ENCODE data around the gene MMP21.

Gene MMP21

GRCh38 chr10:125762692-125763648 is 12.7 kb downstream of the MMP21 start:
- DNase-seq = no peak

GRCh38 chr10:125761961-125762360 is 13.7 kb downstream of the MMP21 start:
- no peak for DNase-seq

DNA sequence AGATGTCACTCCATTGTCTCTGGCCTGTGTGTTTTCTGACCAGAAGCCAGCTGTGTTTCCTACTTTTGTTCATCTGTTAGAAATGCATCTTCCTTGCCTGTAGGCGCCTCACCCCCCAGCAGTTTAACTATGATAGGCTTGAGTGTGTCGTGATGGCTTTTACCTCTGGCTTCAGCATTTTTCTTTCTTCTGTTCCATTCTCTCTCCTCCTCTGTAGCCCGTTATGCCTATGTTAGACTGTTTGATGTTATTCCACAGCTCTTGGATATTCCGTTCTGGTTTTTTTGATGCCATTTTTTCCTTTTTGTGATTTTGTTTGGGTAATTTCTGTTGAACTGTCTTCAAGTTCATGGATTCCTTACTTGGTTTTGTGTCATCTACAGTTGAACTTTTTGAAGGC is 17.9 kb downstream of the MMP21 start:
- DNase-seq = no peak

DNA sequence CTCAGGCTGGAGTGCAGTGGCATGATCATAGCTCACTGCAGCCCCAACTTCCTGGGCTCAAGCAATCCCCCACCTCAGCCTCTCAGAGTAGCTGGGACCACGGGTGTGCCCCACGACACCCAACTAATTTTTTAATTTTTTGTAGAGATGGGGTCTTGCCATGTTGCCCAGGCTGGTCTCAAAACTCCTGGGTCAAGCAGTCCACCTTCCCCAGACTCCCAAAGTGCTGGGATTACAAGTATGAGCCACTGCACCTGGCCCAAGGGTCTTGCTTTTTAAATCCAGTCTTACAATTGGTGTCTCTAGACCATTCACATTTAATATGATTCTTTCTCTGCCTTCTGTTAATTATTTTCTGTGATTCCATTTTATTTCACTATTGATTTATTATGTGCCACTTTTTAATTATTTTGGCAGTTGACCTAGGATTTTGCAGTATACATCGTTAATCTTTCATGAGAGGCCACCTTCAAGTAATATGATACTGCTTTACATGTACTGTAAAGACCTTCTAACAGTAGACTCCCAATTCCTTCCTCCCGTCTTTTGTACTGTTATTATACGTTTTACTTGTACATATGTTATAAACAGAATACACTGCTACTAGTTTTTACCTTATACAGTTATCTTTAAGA is 18.7 kb downstream of the MMP21 start:
- no peak for DNase-seq

GRCh38 chr10:125756196-125756595 is 19.4 kb downstream of the MMP21 start:
- DNase-seq = no peak

GRCh38 chr10:125747417-125747816 is 28.2 kb downstream of the MMP21 start:
- no peak for DNase-seq

- no peak for DNase-seq
Observed at GRCh38 chr10:125744909-125745308, 30.7 kb downstream of the MMP21 start.

- DNase-seq = no peak
Observed at GRCh38 chr10:125742465-125742864, 33.2 kb downstream of the MMP21 start.

DNA sequence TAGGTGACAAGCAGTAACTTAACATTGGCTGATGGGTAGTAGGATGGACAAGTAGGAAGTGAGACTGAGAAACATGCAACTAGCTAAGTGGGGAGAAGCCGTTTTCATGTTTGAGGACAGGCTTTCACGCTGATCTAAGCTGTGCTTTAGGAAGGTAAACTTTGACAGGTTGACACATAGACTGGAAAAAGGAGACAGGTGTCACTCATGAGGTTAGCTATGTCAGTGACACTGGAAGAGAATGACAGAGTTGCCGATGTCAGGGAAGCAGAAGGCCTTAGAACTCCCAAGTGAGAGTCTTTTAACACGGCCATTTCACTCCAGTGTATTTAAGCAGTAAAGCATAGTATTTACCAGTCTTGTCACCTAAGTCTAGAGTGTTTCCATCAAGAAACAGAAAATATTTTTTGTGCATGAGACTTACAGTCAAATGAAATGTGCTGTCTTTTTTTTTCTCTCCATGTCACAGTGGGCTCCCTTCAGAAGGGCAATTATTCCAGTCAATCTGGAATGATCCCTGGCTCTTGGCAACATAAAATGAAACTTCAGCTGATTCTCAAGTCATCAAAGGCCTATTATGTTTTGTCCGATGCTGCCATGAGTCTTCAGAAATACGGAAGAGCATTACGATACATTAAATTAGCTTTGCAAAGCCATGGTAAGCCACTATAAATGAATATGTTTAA is 35.5 kb downstream of the MMP21 start:
- DNase-seq = no peak

GRCh38 chr10:125738206-125738605 is 37.4 kb downstream of the MMP21 start:
- DNase-seq = no peak

DNA sequence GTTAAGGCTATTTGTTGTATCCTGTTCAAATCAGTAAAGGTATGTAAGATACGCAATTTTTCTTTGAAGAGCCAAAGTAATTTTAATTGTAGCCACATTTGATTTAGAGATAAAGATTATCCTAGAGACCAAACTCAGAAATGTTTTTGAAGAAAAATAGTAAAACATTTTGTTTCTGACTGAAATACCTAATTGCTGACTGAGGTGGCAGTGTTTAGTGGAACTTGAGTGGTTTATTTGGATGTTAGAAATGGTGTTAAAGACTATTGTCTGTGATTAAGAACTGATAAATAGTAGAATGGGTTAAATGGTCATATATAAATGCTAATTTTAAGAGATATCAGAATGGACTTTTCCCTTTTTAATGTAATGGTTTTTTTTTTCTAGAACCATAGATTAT is 40.8 kb downstream of the MMP21 start:
- no peak for DNase-seq

DNA sequence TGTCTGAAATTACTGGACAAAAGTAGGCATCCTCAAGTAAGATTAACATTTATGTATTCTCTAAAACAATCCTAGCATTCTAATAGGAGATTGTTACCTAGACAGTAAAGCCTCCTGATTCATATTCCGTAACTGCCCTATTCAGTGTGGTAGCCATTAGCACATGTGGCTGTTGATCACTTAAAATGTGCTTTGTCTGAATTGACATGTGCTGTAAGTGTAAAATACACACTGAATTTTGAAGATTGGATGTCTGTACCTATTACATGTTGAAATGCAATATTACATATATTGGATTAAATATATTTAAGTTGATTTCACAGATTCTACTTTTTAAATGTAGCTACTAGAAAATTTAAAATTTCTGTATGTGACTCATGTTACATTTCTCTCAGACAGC is 41.5 kb downstream of the MMP21 start:
- no peak for DNase-seq

GRCh38 chr10:125727436-125727835 is 48.2 kb downstream of the MMP21 start:
- no peak for DNase-seq

DNA sequence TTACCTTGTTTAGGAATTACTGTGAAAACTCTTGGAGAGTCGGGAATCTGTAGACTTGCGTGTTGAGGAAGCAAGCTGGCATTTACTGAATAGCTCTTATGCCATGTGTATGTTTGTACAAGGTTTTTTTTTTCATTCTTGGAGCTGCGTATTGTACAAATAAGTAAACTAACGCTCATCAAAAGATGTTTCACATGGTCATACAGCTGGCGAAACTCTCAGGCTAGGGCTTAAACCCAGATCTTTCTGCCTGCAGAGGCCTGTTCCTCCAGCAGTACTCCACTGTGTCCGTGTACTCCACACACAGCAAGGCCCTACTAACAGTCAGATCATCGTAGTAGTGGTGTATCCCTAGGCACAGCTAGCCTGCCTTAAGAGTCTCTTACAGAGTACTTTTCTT is 48.7 kb downstream of the MMP21 start:
- DNase-seq = no peak

GRCh38 chr10:125722811-125723210 is 52.8 kb downstream of the MMP21 start:
- DNase-seq = no peak

- no peak for DNase-seq
Observed at GRCh38 chr10:125721035-125721434, 54.6 kb downstream of the MMP21 start.

DNA sequence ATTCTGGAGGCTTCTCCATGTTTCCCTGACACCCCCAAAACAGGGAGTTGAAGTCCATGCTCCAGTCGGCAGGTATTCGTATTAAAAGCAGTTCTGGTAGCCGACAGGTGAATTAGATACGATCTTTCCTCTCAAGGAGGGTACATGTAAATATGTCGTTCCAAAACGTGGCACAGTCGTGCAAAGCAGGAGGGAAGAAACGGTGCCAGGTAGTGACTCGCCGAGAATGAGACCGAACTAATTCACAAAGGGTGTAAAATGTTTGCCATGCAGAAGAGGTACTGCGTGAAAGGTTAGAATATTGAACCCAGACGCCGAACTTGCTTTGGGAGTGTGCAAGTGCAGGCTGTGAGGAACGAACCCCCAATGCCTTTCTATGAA is 55.6 kb downstream of the MMP21 start:
- no peak for DNase-seq

DNA sequence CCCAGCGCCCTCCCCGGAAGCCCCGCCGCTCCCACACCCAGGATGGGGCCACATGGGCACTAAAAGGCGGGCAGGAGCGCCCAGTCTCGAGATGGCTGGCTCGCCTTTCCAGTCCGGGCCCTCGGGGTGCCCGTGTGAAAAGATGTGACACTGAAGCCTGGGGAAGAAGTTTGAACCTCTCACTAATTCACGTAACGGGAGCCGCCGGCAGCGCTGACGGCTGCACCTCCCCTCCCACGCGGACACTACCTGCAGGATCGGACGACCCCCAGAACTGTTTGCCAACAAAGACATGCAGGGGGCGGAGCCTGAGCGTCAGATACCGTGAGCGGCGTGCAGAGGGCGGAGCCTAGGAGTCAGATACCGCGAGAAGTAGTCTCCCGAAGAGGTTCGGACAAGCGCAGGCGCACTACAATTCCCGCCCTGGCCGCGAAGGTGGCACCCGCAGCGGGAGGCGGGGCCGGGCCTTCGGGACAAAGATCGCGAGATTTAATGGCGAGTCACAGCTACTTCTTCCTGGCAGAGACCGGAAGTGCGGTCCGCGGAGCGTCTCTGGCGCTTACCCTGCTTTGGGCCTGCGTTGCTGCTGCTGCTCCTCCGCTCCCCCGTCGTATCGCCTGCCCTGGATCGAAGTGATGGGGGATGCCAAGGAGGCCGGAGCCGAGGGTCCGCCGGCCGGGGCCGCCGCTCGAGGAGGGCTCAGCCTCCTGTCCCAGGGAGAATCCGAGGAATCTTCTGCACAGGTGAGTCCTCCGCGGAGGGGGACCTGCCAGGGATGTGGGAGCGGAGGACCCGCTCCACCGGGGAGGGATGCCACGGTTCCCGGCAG is 56.2 kb downstream of the MMP21 start, which contains the start of gene EDRF1:
TSS of gene EDRF1 (plus strand) at position 537 of the 829 bp plus-strand sequence. CDS start at position 636, 99 bp downstream.
- peak; percentile 99 for DNase-seq
